Stimulated activated naive CD8-positive, alpha-beta T cell treated with anti-CD3 and anti-CD28 coated beads, Interleukin-15, Interleukin-2, amounts not matched to agents 100 U/mL and 50 U/mL, for 24 hours (primary cell): ENCODE results near the gene ZMAT3.

ENCODE experiments used
- ATAC-seq: fragments of 150-1000 bp; cut with Tn5 transposase; one replicate; pipeline ENCODE4 v1.10.0; 2021
- DNase-seq: peaks from one replicate; pipeline ENCODE4 v3.0.0; 2021

The ZMAT3 gene

DNA sequence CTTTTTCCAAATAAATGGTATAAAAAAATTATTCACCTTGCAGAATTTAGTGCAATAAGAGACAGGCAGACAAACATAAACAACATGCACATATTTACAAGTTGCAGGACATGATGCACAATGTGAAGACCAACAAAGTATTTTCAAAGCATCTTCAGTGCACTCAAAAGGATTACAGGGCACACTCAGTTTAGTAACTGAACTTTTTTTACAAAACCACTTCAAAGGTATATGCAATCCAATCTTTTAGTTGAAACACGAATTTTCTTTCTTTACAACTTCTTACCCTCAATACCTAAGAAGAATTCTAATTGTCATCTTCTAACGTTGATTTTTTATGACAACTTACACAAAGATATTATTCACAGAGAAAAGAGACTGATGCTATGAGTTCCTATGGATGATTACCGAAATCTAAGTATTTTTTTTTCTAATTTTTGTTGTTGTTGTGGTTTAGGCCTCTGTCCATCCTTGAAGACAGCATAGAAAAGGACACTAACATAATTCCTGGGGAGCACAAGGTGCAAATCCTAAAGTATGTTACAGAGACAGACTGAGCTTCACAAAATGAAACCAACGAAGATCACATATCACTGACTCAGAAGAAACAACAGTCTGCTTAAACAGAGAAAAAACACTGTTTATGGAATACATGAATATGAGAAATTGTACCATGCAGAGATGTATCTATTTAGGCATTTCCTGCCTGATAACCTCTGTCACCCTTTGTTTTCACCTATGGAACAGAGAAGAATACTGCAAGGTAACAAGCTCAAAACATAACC lies 50.3 kb downstream of the ZMAT3 start:
- ATAC-seq (no peak), DNase-seq (no peak)

DNA sequence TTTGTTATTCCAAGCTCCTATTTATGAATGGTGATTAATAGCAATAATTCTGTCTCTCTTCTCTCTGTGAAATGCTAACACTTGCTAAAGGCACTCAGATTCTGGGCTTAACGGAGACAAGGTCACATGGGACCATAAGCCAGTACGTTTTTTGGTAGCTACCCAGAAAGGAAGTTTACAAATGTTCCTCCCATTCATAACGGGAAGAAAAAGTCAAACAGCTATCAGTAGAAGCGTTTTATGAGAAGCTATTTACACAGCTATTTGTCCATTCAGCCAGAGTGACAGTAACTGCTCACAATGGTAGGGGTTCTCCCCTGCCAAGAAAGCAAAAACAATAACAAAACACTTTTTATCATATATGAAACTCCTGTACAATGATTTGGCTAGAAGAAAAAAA lies 51.5 kb downstream of the ZMAT3 start:
- ATAC-seq (no peak), DNase-seq (no peak)

DNA sequence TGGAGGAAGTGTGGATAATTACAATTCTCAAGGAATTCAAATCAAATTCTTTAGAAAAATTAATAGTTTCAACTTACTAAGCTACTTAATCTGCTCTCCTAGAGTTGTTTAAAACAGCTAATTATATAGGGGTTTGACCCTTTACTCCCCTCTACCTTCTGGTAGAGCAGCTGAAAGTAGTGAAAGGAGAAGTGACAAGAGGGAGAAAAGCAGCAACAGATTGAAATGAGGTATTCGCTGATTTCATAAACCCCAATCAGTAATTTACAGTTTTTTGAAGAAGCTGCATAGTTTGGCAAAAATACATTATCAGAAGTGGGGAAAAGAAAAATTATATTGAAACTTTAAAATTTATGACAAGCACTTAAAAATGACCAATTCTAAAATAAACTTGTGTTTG lies 52.8 kb downstream of the ZMAT3 start:
- DNase-seq (no peak), ATAC-seq (no peak)

DNA sequence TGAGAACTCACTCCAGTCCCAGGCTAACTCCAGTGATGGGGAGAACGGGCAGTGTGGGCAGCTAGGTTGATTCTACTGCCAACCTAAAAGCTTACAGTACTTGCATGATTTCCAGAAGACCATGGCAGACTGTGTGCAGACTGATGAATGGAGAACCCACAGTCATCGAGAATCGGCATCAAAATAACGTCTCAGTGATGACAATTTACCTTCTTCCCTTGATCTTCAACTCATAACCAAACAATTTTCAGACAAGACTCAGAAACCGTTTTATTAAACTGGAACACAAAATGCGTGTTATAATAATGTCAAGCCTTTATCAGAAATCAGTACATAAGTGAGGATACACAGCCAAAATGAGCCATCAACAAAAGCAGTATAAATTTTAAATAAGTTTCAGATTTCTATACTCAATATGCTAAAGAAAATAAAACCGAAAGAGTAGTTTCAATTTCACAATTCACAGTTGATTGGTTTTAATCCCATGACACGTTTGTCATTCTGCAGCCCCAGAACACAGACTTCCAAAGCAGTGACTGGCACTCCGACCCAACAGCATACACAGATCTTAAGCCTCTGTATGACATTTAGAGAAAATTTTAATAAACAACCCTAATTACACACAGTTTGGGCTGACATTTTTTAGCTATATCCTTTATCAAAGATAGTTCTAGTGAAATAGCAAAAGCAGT lies 54.5 kb downstream of the ZMAT3 start:
- DNase-seq (no peak), ATAC-seq (no peak)

DNA sequence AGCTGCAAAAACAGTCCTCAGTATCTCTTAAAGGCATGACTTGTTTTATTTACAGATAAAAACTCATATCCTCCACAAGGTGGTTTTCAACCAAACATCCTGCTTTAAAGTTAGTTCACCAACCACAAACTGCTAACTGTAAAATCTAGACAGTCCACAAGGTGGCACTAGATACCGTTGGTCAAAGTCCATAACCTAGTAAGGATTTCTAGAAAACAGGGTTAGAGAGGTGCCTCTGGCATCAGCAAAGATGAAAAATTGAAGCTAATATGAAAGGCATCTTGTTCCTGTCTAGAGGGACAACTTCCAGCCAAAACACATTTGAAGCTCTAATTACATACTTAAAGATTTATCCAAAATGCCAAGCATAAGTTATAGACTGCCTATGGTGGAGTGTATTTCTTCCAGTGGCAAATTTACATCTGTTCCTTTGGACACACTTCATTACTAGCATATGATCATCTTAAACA lies 56.0 kb downstream of the ZMAT3 start:
- DNase-seq, result peak; percentile 57
- ATAC-seq, result peak; percentile 92

DNA sequence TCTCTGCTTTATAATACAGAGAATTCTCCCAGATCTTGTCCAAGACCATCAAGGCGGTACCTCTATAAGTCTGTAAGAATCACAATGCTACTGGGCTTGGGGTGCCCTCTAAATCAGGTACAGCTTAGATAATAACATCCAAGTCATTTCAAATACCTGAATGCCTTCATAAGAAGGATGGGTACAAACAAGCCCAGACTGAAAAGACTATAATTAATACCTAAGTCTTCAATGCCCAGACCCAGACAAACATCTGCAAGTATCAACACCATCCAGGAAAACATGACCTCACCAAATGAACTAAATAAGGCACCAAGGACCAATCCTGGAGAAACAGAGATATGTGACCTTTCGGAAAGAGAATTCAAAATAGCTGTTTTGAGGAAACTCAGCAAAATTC lies 65.9 kb downstream of the ZMAT3 start:
- ATAC-seq (no peak), DNase-seq (no peak)

DNA sequence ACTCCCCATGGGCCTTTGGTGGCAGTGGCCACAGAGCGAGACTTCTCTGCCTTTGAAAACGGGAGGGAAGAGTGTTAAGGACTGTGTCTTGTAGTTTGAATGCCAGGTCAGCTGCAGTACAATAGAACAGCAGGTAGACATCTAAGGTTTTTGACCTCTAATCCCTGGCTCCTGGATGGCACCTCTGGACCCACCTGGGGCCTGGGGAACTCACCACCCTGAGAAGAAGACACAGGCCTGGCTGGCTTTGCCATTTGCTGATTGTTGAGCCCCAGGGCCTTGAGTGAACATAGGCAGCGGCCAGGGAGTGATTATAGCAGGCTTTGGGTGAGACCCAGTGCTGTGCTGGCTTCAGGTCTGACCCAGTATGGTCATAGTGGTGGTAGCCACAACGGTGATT lies 66.4 kb downstream of the ZMAT3 start:
- DNase-seq, result no peak
- ATAC-seq, result no peak

DNA sequence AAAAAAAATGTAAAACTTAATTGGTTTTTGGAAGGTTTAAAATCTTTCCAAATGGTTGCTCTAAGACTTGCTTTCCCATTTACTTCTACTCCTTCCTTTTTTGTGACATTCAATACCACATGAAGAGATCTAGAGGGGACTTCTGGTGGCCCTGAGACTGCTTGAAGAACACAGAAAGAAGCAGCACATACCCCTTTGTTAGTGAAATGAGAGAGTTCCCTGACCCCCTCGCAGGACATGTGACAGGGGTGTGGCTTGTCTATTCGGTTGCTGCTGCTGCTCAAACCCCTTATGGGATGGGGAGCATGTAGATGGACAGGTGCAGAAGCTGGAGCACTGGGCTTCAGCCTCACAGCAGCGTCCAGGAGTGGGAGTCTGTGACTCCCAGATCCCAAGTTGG lies 71.0 kb downstream of the ZMAT3 start:
- ATAC-seq (no peak), DNase-seq (no peak)

DNA sequence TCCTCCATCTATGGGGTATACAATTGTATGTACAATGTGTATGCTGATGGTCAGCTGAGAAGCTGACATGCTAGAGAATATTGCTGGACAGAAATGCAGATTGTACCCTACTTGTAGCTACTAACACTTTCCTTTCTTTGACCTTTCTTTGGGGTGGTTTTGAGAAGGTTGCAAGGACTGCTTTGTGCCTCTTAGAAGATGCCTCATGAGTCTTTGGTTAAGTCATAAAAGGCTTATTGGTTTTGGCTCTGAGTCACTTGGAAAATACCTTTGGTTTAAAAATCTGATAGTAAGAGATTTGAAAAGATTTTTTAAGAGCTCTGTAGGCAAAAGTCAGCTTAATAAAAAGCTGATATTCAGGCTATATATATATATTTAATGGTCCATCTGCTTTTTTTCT lies 71.5 kb downstream of the ZMAT3 start:
- peak; percentile 95 for ATAC-seq
- no peak for DNase-seq

DNA sequence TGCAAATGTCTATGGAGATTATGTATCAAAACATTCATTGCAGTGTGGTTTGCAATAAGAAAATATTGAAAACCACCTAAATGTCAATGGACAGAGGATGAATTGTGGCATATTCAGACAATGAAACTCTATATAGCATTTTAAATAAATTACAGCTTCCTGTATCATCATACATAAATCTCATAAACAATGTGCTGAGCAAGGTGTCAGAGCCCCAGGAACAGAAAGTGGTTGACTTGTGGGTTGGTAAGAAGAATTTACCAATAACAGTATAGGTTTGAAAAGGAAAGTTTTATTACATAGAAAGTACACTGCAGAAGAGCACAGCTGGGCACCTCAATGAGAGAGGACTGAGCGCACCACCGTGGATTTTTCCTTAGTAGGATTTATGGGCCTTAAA lies 75.2 kb downstream of the ZMAT3 start:
- DNase-seq (no peak), ATAC-seq (peak; percentile 54)

DNA sequence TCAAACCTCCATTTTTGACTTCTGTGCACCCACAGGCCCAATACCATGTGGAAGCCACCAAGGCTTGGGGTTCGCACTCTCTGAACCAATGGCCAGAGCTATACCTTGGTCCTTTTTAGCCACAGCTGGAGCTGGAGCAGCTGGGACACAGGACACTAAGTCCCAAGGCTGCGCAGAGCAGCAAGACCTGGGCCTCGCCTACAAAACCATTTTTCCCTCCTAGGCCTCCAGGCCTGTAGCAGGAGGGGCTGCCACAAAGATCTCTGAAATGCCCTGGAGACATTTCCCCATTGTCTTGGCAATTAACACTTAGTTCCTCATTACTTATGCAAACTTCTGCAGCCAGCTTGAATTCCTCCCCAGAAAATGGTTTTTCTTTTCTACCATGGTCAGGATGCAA lies 81.3 kb downstream of the ZMAT3 start:
- DNase-seq, result no peak
- no peak for ATAC-seq

DNA sequence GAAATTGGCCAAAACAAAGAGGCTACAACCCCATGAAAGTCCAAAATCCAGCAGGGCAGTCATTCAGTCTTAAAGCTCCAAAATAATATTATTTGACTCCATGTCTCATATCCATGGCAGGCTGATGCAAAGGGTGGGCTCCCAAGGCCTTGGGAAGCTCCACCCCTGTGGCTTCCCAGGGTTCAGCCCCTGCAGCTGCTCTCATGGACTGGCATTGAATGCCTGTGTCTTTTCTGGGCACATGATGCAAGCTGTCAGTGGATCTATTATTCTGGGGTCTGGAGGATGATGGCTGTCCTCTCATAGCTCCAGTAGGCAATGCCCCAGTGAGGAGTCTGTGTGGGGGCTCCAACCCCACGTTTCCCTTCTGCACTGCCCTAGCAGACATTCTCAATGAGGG lies 81.8 kb downstream of the ZMAT3 start:
- ATAC-seq (no peak), DNase-seq (no peak)

DNA sequence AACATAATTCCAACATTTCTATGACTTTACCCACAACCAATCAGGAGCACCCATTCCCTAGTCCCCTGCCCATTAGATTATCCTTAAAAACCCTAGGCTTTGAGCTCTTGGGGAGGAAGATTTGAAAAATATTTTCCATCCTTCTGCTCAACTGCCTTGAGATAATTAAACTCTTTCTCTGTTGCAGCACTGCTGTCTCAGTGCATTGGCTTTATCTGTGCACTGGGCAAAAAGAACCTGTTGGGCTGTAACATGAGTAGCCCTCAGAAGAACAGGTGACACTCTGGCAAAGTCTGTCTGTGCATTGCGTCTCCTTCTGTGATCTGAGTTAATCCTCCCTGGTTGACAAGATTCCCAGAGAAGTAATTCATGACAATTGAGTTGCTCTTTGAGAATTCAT lies 83.9 kb downstream of the ZMAT3 start:
- DNase-seq (no peak), ATAC-seq (no peak)

DNA sequence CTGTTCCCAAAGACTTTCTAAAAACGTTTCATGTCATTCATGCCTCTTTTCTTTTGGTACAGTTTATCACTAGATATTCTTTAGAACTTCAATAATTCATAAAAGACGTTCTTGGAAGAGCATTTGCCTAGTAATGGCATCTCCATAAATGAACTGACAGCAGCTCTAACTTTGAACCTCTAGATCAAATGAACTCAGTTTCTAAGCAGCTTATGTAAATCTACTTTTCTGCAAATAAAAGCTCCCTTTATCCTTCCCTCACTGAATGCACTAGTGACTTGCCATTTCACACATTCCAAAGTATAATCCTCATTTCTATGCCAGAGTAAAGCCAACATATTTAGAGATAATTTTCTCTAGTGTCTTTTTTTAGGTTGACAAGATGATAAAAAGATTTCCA lies 85.2 kb downstream of the ZMAT3 start:
- DNase-seq, result no peak

DNA sequence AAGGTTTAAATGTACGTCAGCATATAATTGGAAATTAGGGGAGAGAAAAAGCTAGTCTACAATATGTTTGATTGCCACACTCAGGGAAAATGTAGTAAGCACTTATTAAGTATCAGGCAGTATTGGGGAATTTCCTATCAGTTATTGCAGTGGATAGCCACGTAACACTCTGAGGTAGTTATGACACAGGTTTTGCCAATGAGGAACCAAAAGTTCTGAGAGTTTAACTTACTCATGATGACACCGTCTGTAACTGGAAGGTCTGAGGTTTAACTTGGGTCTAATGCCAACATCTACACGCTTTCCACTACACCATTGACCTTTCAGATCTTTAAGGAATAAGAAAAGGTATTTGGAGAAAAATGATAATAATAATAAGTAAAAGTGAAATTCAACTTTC lies 89.5 kb downstream of the ZMAT3 start:
- DNase-seq (no peak), ATAC-seq (peak; percentile 96)

More for the DNA sequence above, 85.2 kb downstream of the ZMAT3 start:
- no peak for ATAC-seq

DNA sequence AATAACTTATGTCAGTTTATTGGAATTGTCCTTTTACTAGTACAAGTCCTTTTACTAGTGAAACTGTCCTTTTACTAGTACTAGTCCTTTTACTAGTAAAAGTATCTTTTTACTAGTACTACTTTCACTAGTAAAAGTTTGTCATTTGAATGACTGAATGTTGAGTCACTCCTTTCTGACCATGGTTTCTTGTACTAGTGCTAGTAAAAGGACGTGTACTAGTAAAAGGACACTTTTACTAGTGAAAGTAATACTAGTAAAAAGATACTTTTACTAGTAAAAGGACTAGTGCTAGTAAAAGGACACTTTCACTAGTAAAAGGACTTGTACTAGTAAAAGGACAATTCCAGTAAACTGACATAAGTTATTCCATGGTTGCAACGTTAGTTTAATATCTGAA lies 96.3 kb downstream of the ZMAT3 start:
- no peak for DNase-seq
- ATAC-seq, result no peak

DNA sequence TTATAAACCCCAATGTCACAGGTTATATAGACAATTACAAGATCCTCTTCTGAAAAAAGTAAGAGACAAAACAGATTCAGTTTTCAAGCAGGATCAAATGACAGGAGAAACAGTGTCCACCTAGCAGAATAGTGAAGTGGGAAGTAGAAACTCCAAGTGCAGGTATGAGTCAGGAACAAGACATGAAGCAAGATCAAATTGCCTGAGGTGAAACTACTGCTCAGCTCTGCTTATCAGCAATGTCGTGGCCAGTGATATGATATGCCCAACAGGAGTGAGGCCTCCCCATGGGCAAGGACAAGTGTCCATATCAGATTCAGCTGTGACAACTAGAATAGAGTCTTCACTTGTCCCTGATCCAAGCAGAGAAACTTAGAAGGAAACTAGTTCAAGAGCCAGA lies 100.0 kb downstream of the ZMAT3 start:
- no peak for ATAC-seq
- DNase-seq, result no peak

DNA sequence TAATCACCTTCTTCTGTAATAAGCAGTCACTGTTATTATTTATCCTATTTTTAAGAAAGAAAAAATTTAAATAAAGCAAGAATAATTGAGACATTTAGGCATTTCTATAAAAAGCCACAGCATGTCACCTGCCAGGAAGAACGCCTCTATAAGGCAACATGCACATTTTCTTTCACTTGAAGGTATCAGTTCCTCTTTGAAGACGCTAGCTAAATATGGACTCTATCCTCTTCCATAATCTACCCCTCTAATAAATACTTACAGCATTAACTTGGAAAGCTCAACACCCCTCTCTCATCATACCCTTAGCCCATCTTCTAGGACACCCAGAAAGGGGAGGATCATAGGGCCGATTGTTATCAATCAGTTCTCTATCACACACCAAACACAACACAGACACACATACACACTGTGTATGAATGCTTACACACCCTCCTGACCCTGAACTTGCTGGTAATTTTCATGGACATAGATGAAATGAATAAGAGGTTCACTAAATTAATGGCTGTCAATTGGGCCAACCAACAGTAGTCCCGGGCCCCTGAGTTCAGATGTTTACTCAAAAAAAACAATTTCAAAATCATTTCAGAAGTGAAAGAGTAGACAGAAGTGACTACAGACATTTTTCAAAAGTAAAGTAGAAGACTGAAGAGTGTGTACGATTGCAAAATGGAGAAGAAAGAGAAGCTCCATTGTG lies 102.5 kb downstream of the ZMAT3 start:
- ATAC-seq (no peak), DNase-seq (no peak)
